Measurements from ENCODE around the gene NANS. TPM values are rescaled to one million over a fixed set of nuclear protein-coding genes. Genes with fewer than 3 reads are reported as not detected.
"Not testable (repeated sequence)": the region's sequence is repeated elsewhere in the genome, so short reads cannot be mapped to it uniquely, and the experiment has no call there.

The NANS gene
- total RNA-seq, 4 donors from 2014 or later, result 46.2 to 72.0 (median 58.4) TPM

- Histone ChIP-seq H3K27ac (peak overlapping the region; percentile 42 to 85 (median 78)), H3K4me1 (peaks cover 4 to 48% (median 6%) of the 10 kb centered on the region in 3 donors), H3K4me3 (peak overlapping the region; percentile 24 to 59 (median 40)), H3K36me3 (peaks cover 0 to 40% (median 0%) of the 10 kb centered on the region in 3 donors), H3K9me3 (no peaks in the 10 kb centered on the region), H3K27me3 (no peaks in the 10 kb centered on the region)
- WGBS, 2 donors, result 29 to 32% methylated on average over 20 to 28 of the region's 92 CpGs
- peak in 1 of 4 donors; percentile 23 for TF ChIP-seq POLR2A (IDR thresholded peaks at IDR 0.05)
- TF ChIP-seq, protein P1, sequence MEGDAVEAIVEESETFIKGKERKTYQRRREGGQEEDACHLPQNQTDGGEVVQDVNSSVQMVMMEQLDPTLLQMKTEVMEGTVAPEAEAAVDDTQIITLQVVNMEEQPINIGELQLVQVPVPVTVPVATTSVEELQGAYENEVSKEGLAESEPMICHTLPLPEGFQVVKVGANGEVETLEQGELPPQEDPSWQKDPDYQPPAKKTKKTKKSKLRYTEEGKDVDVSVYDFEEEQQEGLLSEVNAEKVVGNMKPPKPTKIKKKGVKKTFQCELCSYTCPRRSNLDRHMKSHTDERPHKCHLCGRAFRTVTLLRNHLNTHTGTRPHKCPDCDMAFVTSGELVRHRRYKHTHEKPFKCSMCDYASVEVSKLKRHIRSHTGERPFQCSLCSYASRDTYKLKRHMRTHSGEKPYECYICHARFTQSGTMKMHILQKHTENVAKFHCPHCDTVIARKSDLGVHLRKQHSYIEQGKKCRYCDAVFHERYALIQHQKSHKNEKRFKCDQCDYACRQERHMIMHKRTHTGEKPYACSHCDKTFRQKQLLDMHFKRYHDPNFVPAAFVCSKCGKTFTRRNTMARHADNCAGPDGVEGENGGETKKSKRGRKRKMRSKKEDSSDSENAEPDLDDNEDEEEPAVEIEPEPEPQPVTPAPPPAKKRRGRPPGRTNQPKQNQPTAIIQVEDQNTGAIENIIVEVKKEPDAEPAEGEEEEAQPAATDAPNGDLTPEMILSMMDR (IDR thresholded peaks at IDR 0.05), result peak in 2 of 6 experiments; percentile 19 to 39
- DNase-seq, result no peak
- intact Hi-C loops (cut with DNase I), result loop anchor here (10.0 kb wide), 1 partner anchor 107 kb away; the partner anchor contains the start of gene CORO2A
Observed at GRCh38 chr9:98087420-98088354, 31.2 kb downstream of the NANS start.

- H3K27ac ChIP-seq; H3K4me3 ChIP-seq; H3K9me3 ChIP-seq; intact Hi-C loops (cut with DNase I); H3K27me3 ChIP-seq; DNase-seq: not testable (repeated sequence)
- H3K4me1 ChIP-seq, result peaks cover 4 to 37% (median 6%) of the 10 kb centered on the region in 3 donors
- peaks cover 0 to 38% (median 5%) of the 10 kb centered on the region in 3 donors for H3K36me3 ChIP-seq
- WGBS, 2 donors, result 70 to 80% methylated on average over 1 to 2 of the region's 3 CpGs
Observed at GRCh38 chr9:98090674-98091073, 34.1 kb downstream of the NANS start.

- no peak for DNase-seq
- Histone ChIP-seq H3K4me1 (peaks cover 4 to 25% (median 8%) of the 10 kb centered on the region in 3 donors), H3K9me3 (no peaks in the 10 kb centered on the region), H3K36me3 (peaks cover 5 to 41% (median 6%) of the 10 kb centered on the region in 3 donors), H3K4me3 (no peak overlapping the region), H3K27ac (no peak overlapping the region), H3K27me3 (no peaks in the 10 kb centered on the region)
- TF ChIP-seq POLR2A (IDR thresholded peaks at IDR 0.05), result no peak
- TF ChIP-seq, protein P1 (IDR thresholded peaks at IDR 0.05), result no peak
- intact Hi-C loops (cut with DNase I), result no loop called here
- 43 to 48% methylated on average over 13 to 17 of the region's 17 CpGs for WGBS, 2 donors
Observed at GRCh38 chr9:98091735-98092612, 35.4 kb downstream of the NANS start.

DNA sequence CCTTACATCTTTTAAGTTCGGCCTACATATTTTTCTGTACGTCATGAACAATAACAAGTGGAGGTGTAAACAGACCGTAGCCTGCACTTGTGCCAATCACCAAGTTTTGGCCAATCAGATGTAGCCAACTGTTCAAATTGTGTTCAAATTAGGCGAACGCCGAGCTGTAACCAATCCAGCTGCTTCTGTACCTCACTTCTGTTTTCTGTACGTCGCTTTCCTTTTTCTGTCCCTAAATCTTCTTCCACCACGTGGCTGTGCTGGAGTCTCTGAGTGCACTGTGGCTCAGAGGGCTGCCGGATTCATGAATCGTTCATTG, 36.0 kb downstream of the NANS start:
- no peak for TF ChIP-seq POLR2A (IDR thresholded peaks at IDR 0.05)
- TF ChIP-seq, protein P1 (IDR thresholded peaks at IDR 0.05), result no peak
- WGBS, 2 donors, result 77 to 79% methylated on average over 11 of the region's 11 CpGs
- Histone ChIP-seq H3K27me3 (no peaks in the 10 kb centered on the region), H3K4me1 (peaks cover 5 to 25% (median 14%) of the 10 kb centered on the region in 3 donors), H3K9me3 (no peaks in the 10 kb centered on the region), H3K27ac (no peak overlapping the region), H3K4me3 (no peak overlapping the region), H3K36me3 (peaks cover 5 to 41% (median 6%) of the 10 kb centered on the region in 3 donors)
- intact Hi-C loops (cut with DNase I), result no loop called here
- DNase-seq, result no peak

GRCh38 chr9:98094316-98094715, 37.8 kb downstream of the NANS start:
- peaks cover 19 to 34% (median 21%) of the 10 kb centered on the region in 3 donors for H3K4me1 ChIP-seq
- H3K36me3 ChIP-seq, result peaks cover 5 to 41% (median 6%) of the 10 kb centered on the region in 3 donors
- WGBS, 2 donors, result 56 to 72% methylated on average over 1 to 4 of the region's 4 CpGs
- no peaks in the 10 kb centered on the region for H3K27me3 ChIP-seq
- no peak overlapping the region for H3K4me3 ChIP-seq
- TF ChIP-seq POLR2A (IDR thresholded peaks at IDR 0.05), result no peak
- TF ChIP-seq, protein P1 (IDR thresholded peaks at IDR 0.05), result no peak
- DNase-seq, result no peak
- intact Hi-C loops (cut with DNase I), result no loop called here
- no peaks in the 10 kb centered on the region for H3K9me3 ChIP-seq
- no peak overlapping the region for H3K27ac ChIP-seq

All from esophagus squamous epithelium (tissue), 5 donors.